ENCODE measurements around the gene KHSRP. TPM values are rescaled to one million over a fixed set of nuclear protein-coding genes. Genes with fewer than 3 reads are reported as not detected.

KHSRP gene
- total and polyA plus RNA-seq, 9 donors = 56.2 to 260 (median 250) TPM

- Histone ChIP-seq H3K27ac (no peak overlapping the region), H3K4me1 (ENCODE audit: insufficient read depth) (peaks cover 9% of the 10 kb centered on the region), H3K27me3 (no peaks in the 10 kb centered on the region), H3K36me3 (no peaks in the 10 kb centered on the region), H3K4me3 (no peak overlapping the region), H3K9me3 (peaks cover 0 to 10% of the 10 kb centered on the region in 2 donors)
- intact Hi-C loops (cut with DNase I) = no loop called here
- TF ChIP-seq EP300 (IDR thresholded peaks at IDR 0.05) (no peak), POLR2A (IDR thresholded peaks at IDR 0.05) (no peak)
- TF ChIP-seq, protein P1, sequence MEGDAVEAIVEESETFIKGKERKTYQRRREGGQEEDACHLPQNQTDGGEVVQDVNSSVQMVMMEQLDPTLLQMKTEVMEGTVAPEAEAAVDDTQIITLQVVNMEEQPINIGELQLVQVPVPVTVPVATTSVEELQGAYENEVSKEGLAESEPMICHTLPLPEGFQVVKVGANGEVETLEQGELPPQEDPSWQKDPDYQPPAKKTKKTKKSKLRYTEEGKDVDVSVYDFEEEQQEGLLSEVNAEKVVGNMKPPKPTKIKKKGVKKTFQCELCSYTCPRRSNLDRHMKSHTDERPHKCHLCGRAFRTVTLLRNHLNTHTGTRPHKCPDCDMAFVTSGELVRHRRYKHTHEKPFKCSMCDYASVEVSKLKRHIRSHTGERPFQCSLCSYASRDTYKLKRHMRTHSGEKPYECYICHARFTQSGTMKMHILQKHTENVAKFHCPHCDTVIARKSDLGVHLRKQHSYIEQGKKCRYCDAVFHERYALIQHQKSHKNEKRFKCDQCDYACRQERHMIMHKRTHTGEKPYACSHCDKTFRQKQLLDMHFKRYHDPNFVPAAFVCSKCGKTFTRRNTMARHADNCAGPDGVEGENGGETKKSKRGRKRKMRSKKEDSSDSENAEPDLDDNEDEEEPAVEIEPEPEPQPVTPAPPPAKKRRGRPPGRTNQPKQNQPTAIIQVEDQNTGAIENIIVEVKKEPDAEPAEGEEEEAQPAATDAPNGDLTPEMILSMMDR (IDR thresholded peaks at IDR 0.05) = no peak
- no peak for DNase-seq
- 96 to 99% (median 98%) methylated on average over 11 of the region's 11 CpGs for WGBS, 3 donors
Observed at GRCh38 chr19:6453951-6454565, 29.4 kb upstream of the KHSRP start.

DNA sequence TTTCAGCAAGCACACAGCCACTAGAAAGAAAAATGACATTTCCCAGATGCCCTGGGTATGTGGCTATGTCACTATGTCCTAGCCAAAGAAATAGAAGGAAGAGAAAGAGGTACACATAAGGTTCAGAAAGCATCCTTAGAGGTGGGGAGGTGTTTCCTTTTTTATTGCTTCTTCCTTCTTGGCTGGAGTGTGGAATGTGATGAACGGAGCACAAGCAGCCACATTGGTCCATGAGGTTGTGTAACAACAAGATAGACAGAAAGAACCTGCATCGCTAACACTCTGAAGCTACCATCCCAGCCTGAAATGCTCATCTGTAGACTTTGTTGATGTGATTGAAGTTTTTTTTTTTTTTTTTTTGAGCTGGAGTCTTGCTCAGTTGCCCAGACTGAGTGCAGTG lies 28.3 kb upstream of the KHSRP start:
- Histone ChIP-seq H3K27ac (no peak overlapping the region), H3K4me3 (no peak overlapping the region), H3K36me3 (no peaks in the 10 kb centered on the region), H3K4me1 (ENCODE audit: insufficient read depth) (peaks cover under 1% of the 10 kb centered on the region), H3K9me3 (peaks cover 0 to 10% of the 10 kb centered on the region in 2 donors), H3K27me3 (no peaks in the 10 kb centered on the region)
- 94 to 98% (median 96%) methylated on average over 2 of the region's 2 CpGs for WGBS, 3 donors
- no peak for DNase-seq
- TF ChIP-seq, protein P1 (IDR thresholded peaks at IDR 0.05) = no peak
- no peak for TF ChIP-seq POLR2A (IDR thresholded peaks at IDR 0.05)
- no peak for TF ChIP-seq EP300 (IDR thresholded peaks at IDR 0.05)
- intact Hi-C loops (cut with DNase I) = no loop called here

DNA sequence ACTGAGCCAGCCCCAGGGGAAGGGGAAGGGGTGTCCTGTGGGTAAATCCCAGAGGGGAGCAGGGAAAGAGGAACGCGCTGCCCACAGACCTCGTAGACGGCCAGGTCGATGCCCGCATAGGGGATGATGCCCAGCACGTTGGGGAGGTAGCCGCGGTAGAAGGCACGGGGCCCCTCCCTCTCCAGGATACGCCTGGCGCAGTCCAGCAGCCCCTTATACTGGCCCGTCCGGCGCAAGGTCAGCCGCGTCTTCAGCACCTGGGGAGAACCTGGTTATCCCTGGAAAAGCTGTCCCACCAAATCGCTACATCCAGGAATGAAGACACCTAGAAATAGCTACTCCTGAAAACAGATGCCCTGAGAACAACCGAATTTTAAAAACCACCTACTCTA lies 27.6 kb upstream of the KHSRP start:
- DNase-seq = no peak
- intact Hi-C loops (cut with DNase I) = no loop called here
- Histone ChIP-seq H3K27me3 (no peaks in the 10 kb centered on the region), H3K4me1 (ENCODE audit: insufficient read depth) (no peaks in the 10 kb centered on the region), H3K4me3 (no peak overlapping the region), H3K27ac (no peak overlapping the region), H3K9me3 (peaks cover 0 to 10% of the 10 kb centered on the region in 2 donors), H3K36me3 (no peaks in the 10 kb centered on the region)
- WGBS, 3 donors = 93 to 95% (median 94%) methylated on average over 19 of the region's 19 CpGs
- TF ChIP-seq POLR2A (IDR thresholded peaks at IDR 0.05) (no peak), EP300 (IDR thresholded peaks at IDR 0.05) (no peak)
- TF ChIP-seq, protein P1 (IDR thresholded peaks at IDR 0.05) = no peak

DNA sequence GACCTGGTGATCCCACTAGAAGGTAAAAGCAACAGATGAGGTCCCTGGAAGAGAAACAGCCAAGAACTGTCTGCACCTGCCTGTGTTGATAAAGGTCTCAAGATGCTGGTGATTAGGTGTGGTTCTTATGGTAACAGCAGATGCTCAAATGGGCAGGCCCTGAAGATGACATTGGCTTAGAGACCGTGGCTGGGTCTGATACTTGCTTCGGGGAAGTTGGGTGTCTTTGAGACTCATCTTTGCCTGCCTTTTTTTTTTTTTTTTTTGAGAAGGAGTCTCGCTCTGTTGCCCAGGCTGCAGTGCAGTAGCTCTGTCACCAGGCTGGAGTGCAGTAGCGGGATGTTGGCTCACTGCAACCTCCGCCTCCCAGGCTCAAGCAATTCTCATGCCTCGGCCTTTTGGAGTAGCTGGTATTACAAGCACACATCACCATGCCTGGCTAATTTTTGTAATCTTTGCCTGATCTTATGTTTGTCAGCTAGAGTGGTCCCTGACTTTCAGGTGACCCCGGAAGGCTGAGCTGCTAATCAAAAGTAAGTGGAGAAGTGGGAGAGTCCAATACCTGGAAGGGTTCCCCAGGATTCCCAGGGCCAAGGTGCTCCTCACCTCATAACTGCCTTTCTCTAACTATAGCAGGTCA lies 27.1 kb upstream of the KHSRP start:
- no peak overlapping the region for H3K4me3 ChIP-seq
- TF ChIP-seq EP300 (IDR thresholded peaks at IDR 0.05) = no peak
- TF ChIP-seq POLR2A (IDR thresholded peaks at IDR 0.05) = no peak
- TF ChIP-seq, protein P1 (IDR thresholded peaks at IDR 0.05) = no peak
- H3K4me1 ChIP-seq (ENCODE audit: insufficient read depth) = no peaks in the 10 kb centered on the region
- intact Hi-C loops (cut with DNase I) = no loop called here
- H3K36me3 ChIP-seq = no peaks in the 10 kb centered on the region
- no peaks in the 10 kb centered on the region for H3K27me3 ChIP-seq
- DNase-seq = no peak
- H3K9me3 ChIP-seq = peaks cover 0 to 10% of the 10 kb centered on the region in 2 donors
- no peak overlapping the region for H3K27ac ChIP-seq
- WGBS, 3 donors = 86 to 90% (median 90%) methylated on average over 7 of the region's 7 CpGs

All from ovary (tissue), 9 donors.